ENCODE data around the gene SLC26A9. TPM values are rescaled to one million over a fixed set of nuclear protein-coding genes. Genes with fewer than 3 reads are reported as not detected.
"Not testable (repeated sequence)": the region's sequence is repeated elsewhere in the genome, so short reads cannot be mapped to it uniquely, and the experiment has no call there.

The SLC26A9 gene
- polyA plus RNA-seq, 1 donor, result 0.04 TPM

DNA sequence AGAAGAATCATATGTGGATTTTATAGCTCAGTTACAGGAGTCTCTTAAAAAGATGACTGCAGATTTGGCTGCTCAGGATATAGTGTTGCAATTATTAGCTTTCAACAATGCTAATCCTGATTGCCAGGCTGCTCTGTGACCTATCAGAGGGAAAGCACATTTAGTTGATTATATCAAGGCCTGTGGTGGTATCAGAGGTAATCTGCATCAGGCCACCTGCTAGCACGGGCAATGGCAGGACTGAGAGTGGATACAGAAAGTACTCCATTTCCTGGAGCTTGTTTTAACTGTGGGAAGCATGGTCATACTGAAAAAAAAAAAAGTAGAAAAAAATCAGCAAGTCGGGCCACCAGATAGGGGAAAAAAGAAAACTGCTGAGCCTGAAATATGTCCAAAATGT lies 51.1 kb downstream of the SLC26A9 start:
- DNase-seq (ENCODE audit: low read depth), result not testable (repeated sequence)

DNA sequence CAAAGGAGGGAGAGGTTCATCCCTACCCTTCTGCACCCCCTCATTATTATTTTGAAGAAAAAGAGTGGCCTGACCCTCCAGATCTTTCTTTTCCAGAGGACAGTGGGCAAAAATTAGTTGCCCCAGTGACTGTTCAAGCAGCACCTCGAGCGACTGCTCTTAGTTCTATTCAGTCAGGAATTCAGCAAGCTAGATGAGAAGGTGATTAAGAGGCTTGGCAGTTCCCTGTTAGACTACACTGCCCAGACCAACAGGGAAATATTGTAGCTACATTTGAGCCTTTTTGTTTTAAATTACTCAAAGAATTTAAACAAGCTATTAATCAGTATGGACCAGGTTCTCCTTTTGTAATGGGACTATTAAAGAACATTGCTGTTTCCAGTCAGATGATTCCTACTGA lies 51.8 kb downstream of the SLC26A9 start:
- DNase-seq (ENCODE audit: low read depth), result not testable (repeated sequence)

DNA sequence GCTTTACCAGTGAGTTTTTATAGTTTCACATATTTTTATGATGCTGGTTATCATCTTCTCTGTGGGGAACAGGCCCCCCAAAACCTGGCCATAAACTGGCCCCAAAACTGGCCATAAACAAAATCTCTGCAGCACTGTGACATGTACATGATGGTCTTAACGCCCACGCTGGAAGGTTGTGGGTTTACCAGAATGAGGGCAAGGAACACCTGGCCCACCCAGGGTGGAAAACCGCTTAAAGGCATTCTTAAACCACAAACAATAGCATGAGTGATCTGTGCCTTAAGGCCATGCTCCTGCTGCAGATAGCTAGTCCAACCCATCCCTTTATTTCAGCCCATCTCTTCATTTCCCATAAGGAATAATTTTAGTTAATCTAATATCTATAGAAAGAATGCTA lies 52.6 kb downstream of the SLC26A9 start:
- DNase-seq (ENCODE audit: low read depth), result not testable (repeated sequence)

DNA sequence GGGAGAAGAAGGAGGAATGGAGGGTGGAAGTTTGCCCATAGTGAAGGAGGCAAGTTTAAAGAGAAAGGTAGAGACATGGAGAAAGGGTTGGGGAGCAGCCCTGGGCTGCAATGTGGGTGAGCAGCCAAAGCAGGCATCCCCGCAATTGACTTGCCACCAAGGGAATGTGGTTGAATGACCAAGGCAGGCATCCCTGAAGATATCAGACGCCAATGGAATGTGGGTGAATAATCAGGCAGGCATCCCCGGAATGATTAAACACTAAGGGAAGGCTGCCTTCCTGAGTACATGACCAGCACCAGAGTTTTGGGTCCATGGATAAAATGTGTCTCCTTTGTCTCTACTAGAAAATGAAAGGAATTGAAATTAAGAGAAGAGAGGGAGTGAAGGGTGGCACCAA lies 53.5 kb downstream of the SLC26A9 start:
- not testable (repeated sequence) for DNase-seq (ENCODE audit: low read depth)

DNA sequence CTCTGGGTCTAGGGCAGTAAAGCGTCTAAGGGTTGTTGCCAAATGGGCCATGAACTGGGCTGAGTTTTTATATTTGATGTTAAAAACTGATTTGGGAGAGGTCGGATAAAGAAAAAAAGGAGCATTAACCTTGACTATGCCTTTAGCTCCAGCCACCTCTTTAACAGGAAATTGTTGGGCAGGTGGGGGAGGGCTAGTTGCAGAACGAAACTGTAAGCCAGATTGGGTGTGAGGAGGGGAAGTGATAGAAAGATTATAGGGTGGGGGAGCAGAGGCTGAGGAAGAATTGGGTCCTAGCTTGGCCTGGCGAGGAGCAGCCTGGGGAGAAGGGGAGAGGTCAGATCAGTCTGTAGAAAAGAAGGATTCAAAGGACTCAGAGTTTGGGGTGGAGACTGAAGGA lies 54.2 kb downstream of the SLC26A9 start:
- not testable (repeated sequence) for DNase-seq (ENCODE audit: low read depth)

DNA sequence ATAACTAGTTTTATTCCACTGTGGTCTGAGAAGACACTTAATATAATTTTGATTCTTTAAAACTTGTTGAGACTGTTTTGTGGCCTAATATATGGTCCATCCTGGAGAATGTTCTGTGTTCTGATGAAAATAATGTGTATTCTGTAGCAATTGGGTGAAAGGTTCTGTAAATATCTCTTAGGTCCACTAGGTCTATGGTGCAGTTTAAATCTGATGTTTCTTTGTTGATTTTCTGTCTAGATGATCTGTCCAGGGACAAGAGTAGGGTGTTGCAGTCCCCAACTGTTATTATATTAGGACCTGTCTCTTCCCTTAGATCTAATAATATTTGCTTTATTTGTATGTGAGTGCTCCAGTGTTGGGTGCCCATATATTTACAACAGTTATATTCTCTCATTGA lies 59.5 kb downstream of the SLC26A9 start:
- no peak for DNase-seq (ENCODE audit: low read depth)

DNA sequence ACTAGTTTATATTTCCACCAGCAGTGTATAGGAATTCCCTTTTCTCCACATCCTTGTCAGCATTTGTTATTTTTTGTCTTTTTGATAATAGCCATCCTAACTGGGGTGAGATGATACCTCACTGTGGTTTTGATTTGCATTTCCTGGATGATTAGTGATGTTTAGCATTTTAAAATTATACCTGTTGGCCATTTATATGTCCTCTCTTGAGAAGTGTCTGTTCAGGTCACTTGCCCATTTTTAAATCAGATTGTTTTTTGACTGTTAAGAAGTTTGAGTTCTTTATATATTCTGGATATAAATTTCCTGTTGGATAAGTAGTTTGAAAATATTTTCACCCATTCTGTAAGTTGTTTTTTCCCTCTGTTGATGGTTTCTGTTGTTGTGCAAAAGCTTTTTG lies 62.3 kb downstream of the SLC26A9 start:
- DNase-seq (ENCODE audit: low read depth), result no peak

DNA sequence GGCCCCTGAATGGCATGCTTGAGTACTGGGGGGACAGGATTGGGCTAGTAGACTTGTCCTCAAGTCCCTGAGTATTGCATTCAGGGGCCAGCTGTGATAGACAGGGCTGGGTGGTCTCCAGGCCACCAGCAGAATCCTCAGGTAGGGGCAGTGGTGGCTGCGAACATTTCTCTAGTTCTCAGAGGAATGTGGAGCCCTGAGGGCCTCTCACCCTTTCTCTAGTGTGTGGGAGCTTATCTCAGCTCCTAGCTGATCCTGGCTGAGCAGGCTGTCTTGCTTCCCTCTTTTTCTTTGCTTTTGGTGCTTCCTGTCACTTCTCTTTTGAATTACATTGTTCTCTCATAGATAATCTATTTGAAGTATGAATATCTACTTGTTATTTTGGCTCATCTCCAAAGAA lies 63.3 kb downstream of the SLC26A9 start:
- no peak for DNase-seq (ENCODE audit: low read depth)

DNA sequence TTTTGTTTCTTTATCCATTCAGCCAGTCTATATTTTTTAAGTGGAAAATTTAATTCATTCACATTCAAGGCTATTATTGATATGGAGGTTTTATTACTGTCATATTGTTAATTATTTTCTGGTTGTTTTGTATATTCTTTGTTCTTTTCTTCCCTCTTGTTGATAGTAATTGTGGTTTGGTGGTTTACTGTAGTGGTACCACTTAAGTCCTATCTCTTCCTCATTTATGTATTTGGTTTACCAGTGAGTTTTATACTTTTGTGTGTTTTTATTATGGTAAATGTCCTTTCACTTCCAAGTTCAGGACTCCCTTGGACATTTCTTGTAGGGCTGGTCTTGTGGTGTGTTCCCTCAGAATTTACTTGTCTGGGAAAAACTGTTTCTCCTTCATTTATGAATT lies 65.2 kb downstream of the SLC26A9 start:
- no peak for DNase-seq (ENCODE audit: low read depth)

DNA sequence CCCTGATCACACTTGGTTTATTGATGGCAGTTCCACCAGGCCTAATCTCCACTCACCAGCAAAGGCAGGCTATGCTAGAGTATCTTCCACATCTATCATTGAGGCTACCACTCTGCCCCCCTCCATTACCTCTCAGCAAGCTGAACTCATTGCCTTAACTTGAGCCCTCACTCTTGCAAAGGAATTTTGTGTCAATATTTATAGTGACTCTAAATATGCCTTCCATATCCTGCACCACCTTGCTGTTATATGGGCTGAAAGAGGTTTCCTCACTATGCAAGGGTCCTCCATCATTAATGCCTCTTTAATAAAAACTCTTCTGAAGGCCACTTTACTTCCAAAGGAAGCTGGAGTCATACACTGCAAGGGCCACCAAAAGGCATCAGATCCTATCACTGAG lies 70.1 kb downstream of the SLC26A9 start:
- not testable (repeated sequence) for DNase-seq (ENCODE audit: low read depth)

DNA sequence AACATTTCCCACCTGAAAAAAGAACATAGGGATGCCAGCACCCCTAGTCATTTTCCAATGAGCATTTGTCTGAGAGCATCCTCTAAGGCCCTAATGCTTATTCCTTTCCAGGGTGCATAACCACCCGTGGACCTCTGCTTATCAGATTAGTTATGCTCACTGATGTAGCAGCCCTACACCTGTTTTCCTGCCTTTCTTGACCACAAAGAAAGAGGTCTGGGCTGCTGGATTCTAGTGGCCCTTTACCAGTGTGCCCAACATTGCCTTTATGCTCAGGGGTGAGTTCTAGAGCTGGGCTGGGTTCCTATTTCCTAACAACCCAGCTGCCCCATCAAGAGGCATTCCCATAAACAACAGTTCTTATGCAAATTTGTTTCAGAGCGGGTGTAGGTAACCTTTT lies 73.0 kb downstream of the SLC26A9 start:
- no peak for DNase-seq (ENCODE audit: low read depth)

Other genes with a start within 250 kb of the SLC26A9 start
- 223 TPM for gene NUCKS1, start 193.3 kb downstream of the SLC26A9 start, polyA plus RNA-seq (ENCODE audit: insufficient read length)
- 3.7 TPM for gene RAB29, start 168.0 kb downstream of the SLC26A9 start, polyA plus RNA-seq (ENCODE audit: insufficient read length)
- gene SLC41A1, start 130.3 kb downstream of the SLC26A9 start, polyA plus RNA-seq (ENCODE audit: insufficient read length), result 30.5 TPM
- gene PM20D1, start 93.3 kb downstream of the SLC26A9 start, polyA plus RNA-seq (ENCODE audit: insufficient read length), result not detected
- 9.2 TPM for gene RAB7B, start 59.9 kb upstream of the SLC26A9 start, polyA plus RNA-seq (ENCODE audit: insufficient read length)
- 0.20 TPM for gene CTSE, start 80.4 kb upstream of the SLC26A9 start, polyA plus RNA-seq (ENCODE audit: insufficient read length)
- gene RHEX, start 109.7 kb upstream of the SLC26A9 start, polyA plus RNA-seq (ENCODE audit: insufficient read length), result 0.53 TPM
- gene AVPR1B, start 173.9 kb upstream of the SLC26A9 start, polyA plus RNA-seq (ENCODE audit: insufficient read length), result 0.24 TPM

Measured in forelimb muscle (tissue), 1 donor.